Measurements from ENCODE around the gene TMEM53.

The TMEM53 gene

DNA sequence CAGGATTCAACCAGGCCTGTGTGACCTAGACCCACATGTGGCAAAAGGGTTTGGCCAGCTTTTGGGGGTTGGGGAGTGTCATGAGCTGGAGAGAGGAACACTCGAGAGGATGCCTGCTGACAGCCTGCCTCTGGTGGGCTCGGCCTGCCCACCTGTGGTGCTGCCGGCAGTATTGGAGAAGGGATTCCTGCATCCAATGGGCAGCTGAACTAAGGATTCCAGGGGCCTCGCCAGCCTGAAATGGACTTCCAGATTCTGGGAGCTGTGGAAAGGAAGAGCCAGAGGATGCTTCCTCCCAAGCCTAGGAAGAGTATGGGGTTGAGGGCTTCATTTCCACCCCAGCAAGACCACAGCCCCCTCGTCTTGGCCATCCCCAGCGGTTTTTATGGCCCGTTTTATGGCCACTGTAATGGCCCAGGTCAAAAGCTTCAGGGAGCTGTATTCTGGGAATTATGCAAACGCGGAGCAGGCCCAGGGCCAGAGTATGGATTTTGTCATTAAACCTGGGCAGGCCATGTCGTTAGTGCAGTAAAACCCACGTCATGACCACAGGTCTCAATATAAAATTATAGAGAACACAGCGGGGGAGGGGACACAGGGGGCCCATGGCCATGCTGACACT is 63.6 kb downstream of the TMEM53 start:
- TF ChIP-seq, protein P1, sequence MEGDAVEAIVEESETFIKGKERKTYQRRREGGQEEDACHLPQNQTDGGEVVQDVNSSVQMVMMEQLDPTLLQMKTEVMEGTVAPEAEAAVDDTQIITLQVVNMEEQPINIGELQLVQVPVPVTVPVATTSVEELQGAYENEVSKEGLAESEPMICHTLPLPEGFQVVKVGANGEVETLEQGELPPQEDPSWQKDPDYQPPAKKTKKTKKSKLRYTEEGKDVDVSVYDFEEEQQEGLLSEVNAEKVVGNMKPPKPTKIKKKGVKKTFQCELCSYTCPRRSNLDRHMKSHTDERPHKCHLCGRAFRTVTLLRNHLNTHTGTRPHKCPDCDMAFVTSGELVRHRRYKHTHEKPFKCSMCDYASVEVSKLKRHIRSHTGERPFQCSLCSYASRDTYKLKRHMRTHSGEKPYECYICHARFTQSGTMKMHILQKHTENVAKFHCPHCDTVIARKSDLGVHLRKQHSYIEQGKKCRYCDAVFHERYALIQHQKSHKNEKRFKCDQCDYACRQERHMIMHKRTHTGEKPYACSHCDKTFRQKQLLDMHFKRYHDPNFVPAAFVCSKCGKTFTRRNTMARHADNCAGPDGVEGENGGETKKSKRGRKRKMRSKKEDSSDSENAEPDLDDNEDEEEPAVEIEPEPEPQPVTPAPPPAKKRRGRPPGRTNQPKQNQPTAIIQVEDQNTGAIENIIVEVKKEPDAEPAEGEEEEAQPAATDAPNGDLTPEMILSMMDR (IDR thresholded peaks at IDR 0.05; ENCODE audit: low read depth, low read length, missing control alignments) = no peak
- no peak overlapping the region for H3K4me3 ChIP-seq (ENCODE audit: low read depth, low read length)

DNA sequence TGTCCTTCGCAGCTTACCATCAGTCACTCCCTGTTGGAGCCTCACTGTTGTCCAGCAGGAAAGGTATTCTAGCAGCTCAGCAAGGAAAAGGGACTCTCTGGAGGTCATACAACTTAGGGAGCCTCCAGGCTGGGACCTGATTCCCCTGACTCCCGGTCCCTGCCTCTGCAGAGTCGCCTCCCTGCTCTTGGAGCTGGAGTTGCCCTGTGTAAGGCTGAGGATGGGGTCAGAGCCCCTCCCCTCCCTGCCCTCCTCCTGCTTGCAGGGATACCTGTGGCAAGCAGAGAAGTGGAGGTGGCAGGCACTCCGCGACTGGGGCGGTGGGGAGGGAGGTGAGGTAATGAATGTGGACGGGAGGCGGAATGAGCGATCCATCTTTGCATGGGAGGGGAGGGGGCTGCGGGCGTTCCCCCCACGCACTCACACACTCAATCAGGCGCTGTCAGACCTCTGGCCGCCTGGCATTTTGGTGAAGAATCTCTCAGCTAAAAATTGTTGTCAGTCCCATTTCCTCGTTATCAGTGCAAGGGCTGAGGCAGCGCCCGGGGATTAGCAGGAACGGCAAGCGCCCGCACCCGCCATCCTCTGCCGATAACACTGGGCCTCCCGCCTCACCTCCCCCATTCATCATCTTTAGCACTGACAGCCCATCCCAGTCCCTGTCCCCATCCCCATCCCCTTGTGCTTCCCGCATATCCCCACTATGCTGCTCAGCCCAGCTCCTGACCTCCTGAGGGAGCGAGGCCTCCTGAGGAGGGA is 64.3 kb downstream of the TMEM53 start:
- DNase-seq (ENCODE audit: low read depth) = no peak
- TF ChIP-seq, protein P1 (IDR thresholded peaks at IDR 0.05; ENCODE audit: low read depth, low read length, missing control alignments) = no peak
- in situ Hi-C loops (cut with HindIII; ENCODE audit: low sequenced_read_pairs) = no loop called here
- no peak overlapping the region for H3K4me3 ChIP-seq (ENCODE audit: low read depth, low read length)

More for the DNA sequence above, 63.6 kb downstream of the TMEM53 start:
- no peak for DNase-seq (ENCODE audit: low read depth)
- in situ Hi-C loops (cut with HindIII; ENCODE audit: low sequenced_read_pairs) = no loop called here

DNA sequence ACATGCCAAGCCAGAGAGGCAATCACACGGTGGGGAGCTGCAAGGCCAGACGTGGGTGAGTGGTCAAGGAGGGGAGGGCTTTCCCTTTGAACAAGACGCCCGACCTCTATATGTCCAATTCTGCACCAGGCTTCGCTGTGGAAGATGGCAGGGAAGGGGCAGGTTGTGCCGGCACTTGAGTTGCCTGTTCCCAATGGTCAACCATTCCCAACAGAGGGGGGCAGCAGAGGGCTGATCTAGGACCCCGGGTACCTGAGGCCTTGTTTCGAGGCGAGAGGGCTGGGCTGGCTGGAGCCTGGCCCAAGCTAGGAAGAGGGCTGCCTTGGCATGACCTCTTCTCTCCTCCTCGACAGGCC is 64.9 kb downstream of the TMEM53 start:
- in situ Hi-C loops (cut with HindIII; ENCODE audit: low sequenced_read_pairs) = no loop called here
- TF ChIP-seq, protein P1 (IDR thresholded peaks at IDR 0.05; ENCODE audit: low read depth, low read length, missing control alignments) = peak; percentile 58

DNA sequence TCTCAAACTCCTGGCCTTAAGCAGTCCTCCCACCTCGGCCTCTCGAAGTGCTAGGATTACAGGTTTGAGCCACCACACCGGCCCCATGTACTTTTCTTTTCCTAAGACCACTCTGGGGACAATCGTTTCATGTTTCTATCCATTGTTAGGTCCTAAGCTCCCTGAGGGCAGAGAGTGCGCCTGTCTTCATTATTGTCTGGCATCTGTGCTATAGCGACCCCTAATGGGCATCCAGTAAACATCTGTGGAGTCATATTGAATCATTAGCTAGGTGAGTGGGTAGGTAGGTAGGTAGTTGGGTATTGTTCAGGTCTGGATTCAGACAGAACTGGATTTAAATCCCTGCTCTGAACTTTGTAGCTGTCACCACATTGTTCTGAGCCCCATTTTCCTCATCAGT is 66.1 kb downstream of the TMEM53 start:
- in situ Hi-C loops (cut with HindIII; ENCODE audit: low sequenced_read_pairs) = no loop called here
- H3K4me3 ChIP-seq (ENCODE audit: low read depth, low read length) = no peak overlapping the region
- no peak for DNase-seq (ENCODE audit: low read depth)
- TF ChIP-seq, protein P1 (IDR thresholded peaks at IDR 0.05; ENCODE audit: low read depth, low read length, missing control alignments) = peak; percentile 16

More for the DNA sequence above, 64.9 kb downstream of the TMEM53 start:
- DNase-seq (ENCODE audit: low read depth) = no peak
- no peak overlapping the region for H3K4me3 ChIP-seq (ENCODE audit: low read depth, low read length)

DNA sequence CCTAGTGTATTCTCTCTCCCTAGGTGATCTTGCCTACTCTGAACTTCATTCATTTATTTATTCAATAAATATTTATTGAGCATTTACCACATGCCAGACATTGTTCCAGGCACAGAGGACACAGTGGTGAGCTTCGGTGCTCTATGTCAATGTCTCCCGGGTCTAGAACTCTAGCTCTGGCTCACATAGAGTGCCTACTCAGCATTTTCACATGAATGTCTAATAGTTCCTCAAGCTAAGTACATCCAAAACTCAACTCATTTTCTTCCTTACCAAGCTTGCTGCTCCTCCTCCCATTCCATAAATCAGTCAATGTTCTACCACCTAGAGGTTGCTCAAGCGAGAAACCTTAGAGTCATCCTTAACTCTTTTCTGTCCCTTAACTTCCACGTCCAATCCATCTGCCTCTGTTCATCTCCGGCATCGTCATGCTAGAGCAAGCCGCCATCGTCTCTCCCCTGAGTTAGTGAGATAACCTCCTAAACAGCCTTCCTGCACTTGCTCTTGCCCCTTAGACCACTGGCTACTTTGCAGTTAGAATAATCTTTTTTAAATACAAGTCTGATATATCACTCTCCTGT is 67.5 kb downstream of the TMEM53 start:
- no peak for DNase-seq (ENCODE audit: low read depth)
- TF ChIP-seq, protein P1 (IDR thresholded peaks at IDR 0.05; ENCODE audit: low read depth, low read length, missing control alignments) = no peak
- in situ Hi-C loops (cut with HindIII; ENCODE audit: low sequenced_read_pairs) = no loop called here
- no peak overlapping the region for H3K4me3 ChIP-seq (ENCODE audit: low read depth, low read length)

DNA sequence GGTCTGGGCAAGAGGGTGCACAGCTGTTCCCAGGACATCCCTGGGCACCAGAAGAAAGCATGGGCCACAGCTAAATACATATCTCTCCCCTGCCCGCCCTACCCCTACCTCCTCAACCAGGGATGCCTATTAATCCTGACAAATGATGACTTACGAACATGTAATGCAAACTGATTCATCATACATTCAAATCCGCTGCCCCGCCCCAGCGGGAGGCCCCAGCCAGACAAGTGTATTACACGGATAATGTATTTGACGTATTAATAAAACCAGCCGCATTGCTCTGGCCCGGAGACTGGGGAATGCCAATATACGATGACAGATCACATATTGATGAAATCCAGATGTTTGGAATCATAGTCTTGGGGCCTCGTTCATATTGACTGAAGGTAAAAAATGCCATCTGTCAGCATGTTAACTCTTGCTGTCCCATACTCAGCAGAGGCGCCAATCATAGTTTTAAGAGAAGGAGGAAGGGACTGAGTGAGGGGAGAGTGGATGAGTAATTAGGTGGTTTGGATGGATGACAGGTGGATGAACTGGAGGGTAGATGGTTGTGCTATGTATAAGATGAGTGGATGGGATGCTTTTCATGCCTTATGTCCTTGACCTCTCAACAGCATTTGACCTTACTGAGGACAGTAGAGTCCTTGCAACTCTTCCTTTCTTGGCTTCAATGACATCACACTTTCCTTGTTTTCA is 68.2 kb downstream of the TMEM53 start:
- in situ Hi-C loops (cut with HindIII; ENCODE audit: low sequenced_read_pairs) = no loop called here
- H3K4me3 ChIP-seq (ENCODE audit: low read depth, low read length) = no peak overlapping the region
- TF ChIP-seq, protein P1 (IDR thresholded peaks at IDR 0.05; ENCODE audit: low read depth, low read length, missing control alignments) = no peak
- no peak for DNase-seq (ENCODE audit: low read depth)
